HCT116 (cell line): ENCODE measurements around the gene TEAD2. TPM values are rescaled to one million over a fixed set of nuclear protein-coding genes. Genes with fewer than 3 reads are reported as not detected.

Experiments used
- ATAC-seq: fragments of 200-7000 bp; cut with Tn5 transposase; 2 replicates; pipeline ENCODE4 v1.9.1; 2020; ENCODE audit warnings: mild to moderate bottlenecking, moderate library complexity
- BruUV-seq: library from RNA; stranded (reverse); fragments of 400-500 nt; replicated peaks from 2 replicates; lab custom pipeline; 2021; lab: Mats Ljungman, UMichigan
- CTCF ChIA-PET: fragments of 300-600 bp; sonication (Branson Sonifier 250); formaldehyde crosslinking; loops from one replicate; lab custom pipeline; 2021; ENCODE audit warnings: antibody characterized with exemption; lab: Charles Lee
- POLR2A ChIA-PET: fragments of 300-600, 350-600 bp; sonication (Branson Sonifier 250); formaldehyde crosslinking; loops from one replicate; lab custom pipeline; 2021; ENCODE audit warnings: antibody characterized with exemption; lab: Charles Lee
- RAD21 ChIA-PET, 2 experiments: fragments of 300-600 bp; sonication (Branson Sonifier 250); formaldehyde crosslinking; loops; one replicate each; lab custom pipeline; 2023; ENCODE audit warnings: low total read pairs in 2 of 2; ENCODE audit not compliant: uncharacterized antibody in 2 of 2, unreplicated experiment in 2 of 2, low non-redundant PET in 1 of 2; lab: Charles Lee
- DNase-seq: peaks from one replicate; pipeline ENCODE4 v3.0.0-alpha.2; 2010; ENCODE audit warnings: low read depth, low spot score
- H2AFZ ChIP-seq: fragments of 200-600 bp; shearing (Covaris generic), sonication (generic); 2 replicates; pipeline ENCODE4 v1.6.1; 2017; ENCODE audit warnings: low read depth, mixed run types, mixed read lengths, antibody characterized with exemption, low read length; ENCODE audit not compliant: poor library complexity, severe bottlenecking
- H3K27ac ChIP-seq: 2 replicates; pipeline ENCODE4 v1.5.1; 2012; ENCODE audit warnings: low read depth, low read length
- H3K27me3 ChIP-seq: fragments of 200-600 bp; sonication (generic); 2 replicates; pipeline ENCODE4 v1.6.1; 2016; ENCODE audit warnings: mixed run types, low read length, mixed read lengths; ENCODE audit not compliant: insufficient read depth
- H3K36me3 ChIP-seq, 2 experiments: fragments of 200-500 bp in 1 of 2; fragments of 200-600 bp in 1 of 2; sonication (Bioruptor generic) in 1 of 2; sonication (generic) in 1 of 2; 2 replicates each; pipeline versions ENCODE4 v1.5.1 to v1.6.1; 2014 to 2016; ENCODE audit warnings: low read length in 2 of 2, inconsistent platforms in 1 of 2, mixed read lengths in 1 of 2, mixed run types in 1 of 2; ENCODE audit not compliant: insufficient read depth in 2 of 2, control insufficient read depth in 1 of 2
- H3K4me1 ChIP-seq, 2 experiments: fragments of 200-600 bp in 1 of 2; sonication (generic) in 1 of 2; 2 replicates each; pipeline versions ENCODE4 v1.5.1 to v1.6.1; 2012 to 2017; ENCODE audit warnings: low read length in 2 of 2, inconsistent platforms in 1 of 2, mild to moderate bottlenecking in 1 of 2, mixed read lengths in 1 of 2, mixed run types in 1 of 2, moderate library complexity in 1 of 2; ENCODE audit not compliant: insufficient read depth in 2 of 2, control insufficient read depth in 1 of 2
- H3K4me2 ChIP-seq: fragments of 200-600 bp; sonication (generic); 2 replicates; pipeline ENCODE4 v1.6.1; 2017; ENCODE audit warnings: mixed run types, low read length, mixed read lengths
- H3K4me3 ChIP-seq, 2 experiments: fragments of 200-600 bp in 1 of 2; sonication (generic) in 1 of 2; replicated peaks in 1 of 2; 2 replicates each; pipeline ENCODE4 v1.5.1; 2011 to 2016; ENCODE audit warnings: low read length in 2 of 2, control low read depth in 1 of 2, low read depth in 1 of 2, mild to moderate bottlenecking in 1 of 2, mixed read lengths in 1 of 2, mixed run types in 1 of 2
- H3K79me2 ChIP-seq: fragments of 200-600 bp; sonication (generic); 2 replicates; pipeline ENCODE4 v1.6.1; 2017; ENCODE audit warnings: mild to moderate bottlenecking, mixed run types, low read length, moderate library complexity, mixed read lengths; ENCODE audit not compliant: insufficient read depth
- H3K9ac ChIP-seq: fragments of 200-600 bp; sonication (generic); 2 replicates; pipeline ENCODE4 v1.6.1; 2016; ENCODE audit warnings: low read length, mixed read lengths
- H3K9me2 ChIP-seq: fragments of 200-600 bp; sonication (generic), shearing (Covaris generic); 2 replicates; pipeline ENCODE4 v1.6.1; 2017; ENCODE audit warnings: mixed run types, mild to moderate bottlenecking, moderate library complexity; ENCODE audit not compliant: insufficient read depth
- H3K9me3 ChIP-seq, 2 experiments: fragments of 200-500 bp in 1 of 2; fragments of 200-600 bp in 1 of 2; sonication (Bioruptor generic) in 1 of 2; sonication (generic) in 1 of 2; 2 replicates each; pipeline ENCODE4 v1.6.1; 2014 to 2017; ENCODE audit warnings: low read length in 2 of 2, mixed read lengths in 2 of 2, inconsistent platforms in 1 of 2, low read depth in 1 of 2, mild to moderate bottlenecking in 1 of 2, mixed run types in 1 of 2, moderate library complexity in 1 of 2; ENCODE audit not compliant: control insufficient read depth in 1 of 2, insufficient read depth in 1 of 2
- H4K20me1 ChIP-seq: fragments of 200-600 bp; sonication (generic), shearing (Covaris generic); 2 replicates; pipeline ENCODE4 v1.6.1; 2017; ENCODE audit warnings: mixed run types, mild to moderate bottlenecking, moderate library complexity; ENCODE audit not compliant: insufficient read depth
- ATF3 ChIP-seq: IDR thresholded peaks from 2 replicates; pipeline ENCODE4 v1.6.1; 2012
- CBX3 ChIP-seq: IDR thresholded peaks from 2 replicates; pipeline ENCODE4 v1.6.1; 2012; ENCODE audit warnings: low read depth
- EZH2phosphoT487 ChIP-seq: fragments of 200-600 bp; IDR thresholded peaks from 2 replicates; pipeline ENCODE4 v1.6.1; 2018; ENCODE audit warnings: antibody characterized with exemption, borderline replicate concordance
- POLR2A ChIP-seq: IDR thresholded peaks from 2 replicates; pipeline ENCODE4 v1.7.0; 2011; ENCODE audit warnings: borderline replicate concordance; ENCODE audit not compliant: insufficient read depth, insufficient read length; ENCODE audit errors: extremely low read depth
- POLR2AphosphoS5 ChIP-seq: IDR thresholded peaks from 2 replicates; pipeline ENCODE4 v1.6.1; 2011; ENCODE audit warnings: mild to moderate bottlenecking, low read depth, low read length, moderate library complexity
- REST ChIP-seq: IDR thresholded peaks from 2 replicates; pipeline ENCODE4 v1.6.1; 2012; ENCODE audit warnings: low read depth
- YY1 ChIP-seq: IDR thresholded peaks from 2 replicates; pipeline ENCODE4 v1.6.1; 2011; ENCODE audit warnings: low read length, low read depth, moderate library complexity, mild to moderate bottlenecking; ENCODE audit not compliant: insufficient replicate concordance; ENCODE audit errors: extremely low read depth
- ZBTB33 ChIP-seq: IDR thresholded peaks from 2 replicates; pipeline ENCODE4 v1.6.1; 2011; ENCODE audit warnings: mild to moderate bottlenecking, low read length, moderate library complexity; ENCODE audit not compliant: insufficient replicate concordance; ENCODE audit errors: extremely low read depth
- intact Hi-C: fragments of 100-400 bp; cut with micrococcal nuclease; formaldehyde crosslinking; loops from 2 replicates; pipeline ENCODE4 v1.10.0; 2022
- total RNA-seq: library from RNA; stranded (reverse); gene quantifications from one replicate; pipeline ENCODE4 v1.2.1, GENCODE V29; 2021; ENCODE audit not compliant: unreplicated experiment

Gene TEAD2
- total RNA-seq, 1 experiment from 2014 or later: 31.9 TPM

GRCh38 chr19:49349567-49349966, 12.6 kb downstream of the TEAD2 start:
- CTCF ChIA-PET: interaction anchor here (0.7 kb wide), 1 partner anchor 42 kb away, joined by 3 read pairs; no protein-coding TSS in a partner anchor
- ATAC-seq (no peak), DNase-seq (no peak)
- Histone ChIP-seq H3K4me1 (no peaks in the 10 kb centered on the region), H3K27me3 (no peaks in the 10 kb centered on the region), H3K9ac (no peak overlapping the region), H4K20me1 (no peaks in the 10 kb centered on the region), H3K4me2 (no peak overlapping the region), H3K4me3 (no peak overlapping the region), H2AFZ (no peak overlapping the region), H3K79me2 (no peaks in the 10 kb centered on the region), H3K9me2 (no peaks in the 10 kb centered on the region), H3K9me3 (no peaks in the 10 kb centered on the region), H3K36me3 (peaks cover 16 to 42% of the 10 kb centered on the region in 2 experiments), H3K27ac (no peak overlapping the region)
- RAD21 ChIA-PET: no interaction called here
- BruUV-seq: no TSS peak
- TF ChIP-seq YY1 (no peak), CBX3 (no peak), POLR2AphosphoS5 (no peak), ZBTB33 (no peak), POLR2A (no peak), ATF3 (no peak), EZH2phosphoT487 (no peak), REST (no peak)
- POLR2A ChIA-PET: no interaction called here
- intact Hi-C loops: no loop called here
